Panc1 (cell line): ENCODE data around the gene BFAR. TPM values are rescaled to one million over a fixed set of nuclear protein-coding genes. Genes with fewer than 3 reads are reported as not detected.
"Not testable (repeated sequence)": the region's sequence is repeated elsewhere in the genome, so short reads cannot be mapped to it uniquely, and the experiment has no call there.

Experiments
- ATAC-seq: fragments of 200-7000 bp; cut with Tn5 transposase; 2 replicates; pipeline ENCODE4 v1.9.1; 2020; ENCODE audit warnings: mild to moderate bottlenecking, moderate library complexity
- BruUV-seq: library from RNA; stranded (reverse); fragments of 400-500 nt; replicated peaks from 2 replicates; lab custom pipeline; 2021; lab: Mats Ljungman, UMichigan
- CTCF ChIA-PET: fragments of 300-600 bp; sonication (Branson Sonifier 250); formaldehyde crosslinking; loops from one replicate; lab custom pipeline; 2022; ENCODE audit warnings: antibody characterized with exemption; lab: Charles Lee
- POLR2A ChIA-PET: fragments of 300-600 bp; sonication (Branson Sonifier 250); formaldehyde crosslinking; loops from one replicate; lab custom pipeline; 2022; ENCODE audit warnings: antibody characterized with exemption; lab: Charles Lee
- DNase-seq: peaks from one replicate; pipeline ENCODE4 v3.0.0-alpha.2; 2010; ENCODE audit warnings: low read depth, low spot score
- H3K27ac ChIP-seq: 2 replicates; pipeline ENCODE4 v1.5.1; 2011; ENCODE audit warnings: mild to moderate bottlenecking, low read length, inconsistent platforms
- H3K27me3 ChIP-seq: fragments of 200-500 bp; sonication (Bioruptor generic); 2 replicates; pipeline ENCODE4 v1.6.0; 2014; ENCODE audit warnings: low read length, inconsistent platforms; ENCODE audit not compliant: control insufficient read depth, insufficient read depth
- H3K36me3 ChIP-seq: fragments of 200-500 bp; sonication (Bioruptor generic); 2 replicates; pipeline ENCODE4 v1.5.1; 2014; ENCODE audit warnings: inconsistent platforms, mild to moderate bottlenecking, low read length, moderate library complexity; ENCODE audit not compliant: control insufficient read depth, insufficient read depth
- H3K4me1 ChIP-seq: 2 replicates; pipeline ENCODE4 v1.5.1; 2011; ENCODE audit warnings: inconsistent platforms, mild to moderate bottlenecking, low read length, moderate library complexity; ENCODE audit not compliant: control insufficient read depth, insufficient read depth
- H3K4me3 ChIP-seq, 2 experiments: 2 replicates each; pipeline ENCODE4 v1.5.1; 2011 to 2012; ENCODE audit warnings: low read depth in 2 of 2, low read length in 2 of 2, mild to moderate bottlenecking in 2 of 2, inconsistent platforms in 1 of 2, moderate library complexity in 1 of 2
- H3K9me3 ChIP-seq: fragments of 200-500 bp; sonication (Bioruptor generic); 2 replicates; pipeline ENCODE4 v1.5.1; 2014; ENCODE audit warnings: low read depth, mild to moderate bottlenecking, inconsistent platforms, low read length, moderate library complexity; ENCODE audit not compliant: control insufficient read depth, insufficient read depth
- CTCF ChIP-seq: fragments of 450-650 bp; IDR thresholded peaks from 2 replicates; pipeline ENCODE4 v1.5.1; 2017; ENCODE audit warnings: mild to moderate bottlenecking
- POLR2AphosphoS5 ChIP-seq: IDR thresholded peaks from 2 replicates; pipeline ENCODE4 v1.6.1; 2012; ENCODE audit warnings: mild to moderate bottlenecking, low read depth, low read length, moderate library complexity
- REST ChIP-seq, 2 experiments: IDR thresholded peaks; 2 replicates each; pipeline ENCODE4 v1.6.1; 2011 to 2012; ENCODE audit warnings: low read depth in 2 of 2, control low read depth in 1 of 2, low read length in 1 of 2, mild to moderate bottlenecking in 1 of 2, moderate library complexity in 1 of 2; ENCODE audit not compliant: insufficient read depth in 1 of 2
- SIN3A ChIP-seq: IDR thresholded peaks from 2 replicates; pipeline ENCODE4 v1.6.1; 2012; ENCODE audit warnings: low read depth, mild to moderate bottlenecking, low read length, moderate library complexity, borderline replicate concordance; ENCODE audit not compliant: insufficient read depth
- TCF7L2 ChIP-seq: IDR thresholded peaks from 2 replicates; pipeline ENCODE4 v1.6.1; 2011; ENCODE audit warnings: mild to moderate bottlenecking, low read depth, low read length, inconsistent platforms
- in situ Hi-C: cut with HindIII; loops from 2 replicates; pipeline ENCODE4 v1.10.0; 2016; ENCODE audit warnings: low sequenced_read_pairs, low pct_unique_long_range_greater_than_20kb
- intact Hi-C: fragments of 100-400 bp; cut with micrococcal nuclease; formaldehyde crosslinking; loops from one replicate; pipeline ENCODE4 v1.10.0; 2022; ENCODE audit not compliant: unreplicated experiment
- total RNA-seq: library from RNA; stranded (reverse); gene quantifications from one replicate; pipeline ENCODE4 v1.2.1, GENCODE V29; 2021; ENCODE audit not compliant: unreplicated experiment

Gene BFAR
- total RNA-seq, 1 experiment from 2014 or later, result 114 TPM

GRCh38 chr16:14635395-14636165 is 2.8 kb downstream of the BFAR start:
- DNase-seq (no peak), ATAC-seq (no peak)
- in situ Hi-C loops, result no loop called here
- H3K4me3 ChIP-seq, result no peak overlapping the region
- intact Hi-C loops, result no loop called here
- ChIA-PET CTCF (no interaction called here), POLR2A (interaction anchor here (0.6 kb wide), 1 partner anchor 8 kb away, joined by 6 read pairs; no protein-coding TSS in a partner anchor)
- H3K27me3 ChIP-seq, result no peaks in the 10 kb centered on the region
- no peaks in the 10 kb centered on the region; the same call in 1 of the 2 replicates for H3K36me3 ChIP-seq
- BruUV-seq, result no TSS peak
- H3K9me3 ChIP-seq, result no peaks in the 10 kb centered on the region
- no peak overlapping the region for H3K27ac ChIP-seq
- TF ChIP-seq SIN3A (no peak), CTCF (no peak), TCF7L2 (no peak), REST (IDR thresholded peaks at IDR 0.05; ENCODE audit: insufficient read depth in 1 of 2, low read depth in 2 of 2, low read length in 1 of 2) (no peak), POLR2AphosphoS5 (no peak)
- H3K4me1 ChIP-seq, result peaks cover 39% of the 10 kb centered on the region

- BruUV-seq, H3K36me3 ChIP-seq, ATAC-seq, H3K9me3 ChIP-seq, H3K27ac ChIP-seq, in situ Hi-C loops, intact Hi-C loops, POLR2A ChIA-PET, DNase-seq, H3K4me3 ChIP-seq, CTCF ChIA-PET, H3K27me3 ChIP-seq: not testable (repeated sequence)
- peaks cover 33% of the 10 kb centered on the region for H3K4me1 ChIP-seq
Observed at GRCh38 chr16:14636179-14636950, 3.6 kb downstream of the BFAR start.

- intact Hi-C loops, in situ Hi-C loops, BruUV-seq: not testable (repeated sequence)
Observed at GRCh38 chr16:14636951-14637240, 4.1 kb downstream of the BFAR start.

More at GRCh38 chr16:14636951-14637240, 4.1 kb downstream of the BFAR start:
- H3K27me3 ChIP-seq, H3K9me3 ChIP-seq, DNase-seq, CTCF ChIA-PET, H3K27ac ChIP-seq, ATAC-seq, H3K4me3 ChIP-seq, H3K36me3 ChIP-seq: not testable (repeated sequence)
- POLR2A ChIA-PET, result interaction anchor here (0.6 kb wide), 1 partner anchor 8 kb away, joined by 9 read pairs; no protein-coding TSS in a partner anchor
- H3K4me1 ChIP-seq, result peaks cover 28% of the 10 kb centered on the region
